A549 (cell line): ENCODE results near the gene RAP2B. TPM values are rescaled to one million over a fixed set of nuclear protein-coding genes. Genes with fewer than 3 reads are reported as not detected.
"Not testable (repeated sequence)": the region's sequence is repeated elsewhere in the genome, so short reads cannot be mapped to it uniquely, and the experiment has no call there.

Source experiments
- ATAC-seq, 2 experiments: fragments of 200-7000 bp in 1 of 2; fragments of >200 bp in 1 of 2; cut with Nextera tagmentation in 1 of 2; cut with Tn5 transposase in 1 of 2; 3 replicates each; pipeline versions ENCODE4 v1.8.0 to v1.9.1; 2018 to 2020; ENCODE audit warnings: mild to moderate bottlenecking in 1 of 2, moderate library complexity in 1 of 2
- CTCF ChIA-PET: fragments of 300-600 bp; sonication (Branson Sonifier 250); formaldehyde crosslinking; extraction: SDS; loops from one replicate; lab custom pipeline; 2021; ENCODE audit warnings: antibody characterized with exemption, inconsistent platforms; lab: Yijun Ruan, JAX
- POLR2A ChIA-PET: fragments of 350-600 bp; formaldehyde crosslinking; extraction: SDS; loops from one replicate; lab custom pipeline; 2021; ENCODE audit warnings: antibody characterized with exemption, inconsistent platforms; lab: Yijun Ruan, JAX
- DNase-seq, 2 experiments: peaks; one replicate each; pipeline versions ENCODE4 v3.0.0 to v3.0.0-alpha.2; 2011 to 2016; ENCODE audit warnings: low read depth in 1 of 2, low spot score in 1 of 2
- FAIRE-seq: peaks from 2 replicates; lab custom pipeline; 2011; peaks lifted over from hg19 to GRCh38; lab: Jason Lieb, UNC
- H3K27ac ChIP-seq, 2 experiments: fragments of >200 bp; sonication (Bioruptor Twin); formaldehyde crosslinking; 3 replicates each; pipeline ENCODE4 v1.5.1; 2016 to 2017
- H3K4me1 ChIP-seq: fragments of >200 bp; sonication (Bioruptor Twin); formaldehyde crosslinking; 3 replicates; pipeline ENCODE4 v1.6.1; 2016
- H3K4me2 ChIP-seq: fragments of >200 bp; sonication (Bioruptor Twin); formaldehyde crosslinking; 3 replicates; pipeline ENCODE4 v1.6.1; 2016
- H3K4me3 ChIP-seq: fragments of >200 bp; sonication (Bioruptor Twin); formaldehyde crosslinking; 3 replicates; pipeline ENCODE4 v1.5.1; 2016
- H3K9me3 ChIP-seq: fragments of >200 bp; sonication (Bioruptor Twin); formaldehyde crosslinking; 3 replicates; pipeline ENCODE4 v1.6.1; 2016
- BHLHE40 ChIP-seq: IDR thresholded peaks from 2 replicates; pipeline ENCODE4 v1.6.1; 2012; ENCODE audit warnings: low read depth, low read length, inconsistent platforms
- CBX2 ChIP-seq: fragments of 200-600 bp; sonication (generic); IDR thresholded peaks from 2 replicates; pipeline ENCODE4 v1.6.1; 2016; ENCODE audit warnings: low read depth, mild to moderate bottlenecking, borderline replicate concordance
- CBX8 ChIP-seq: fragments of 200-600 bp; sonication (generic); IDR thresholded peaks from 2 replicates; pipeline ENCODE4 v1.6.1; 2016
- CEBPB ChIP-seq, 2 experiments: fragments of >200 bp in 1 of 2; sonication (Bioruptor Twin) in 1 of 2; formaldehyde crosslinking in 1 of 2; IDR thresholded peaks; 2 replicates each; pipeline ENCODE4 v1.6.1; 2012 to 2016
- CHD2 ChIP-seq: fragments of 150-350 bp; IDR thresholded peaks from 2 replicates; pipeline ENCODE4 v1.6.1; 2014; ENCODE audit warnings: low read length; ENCODE audit not compliant: partially characterized antibody
- E2F6 ChIP-seq: IDR thresholded peaks from 2 replicates; pipeline ENCODE4 v1.6.1; 2012; ENCODE audit warnings: low read depth, borderline replicate concordance
- FOSL2 ChIP-seq, 2 experiments: fragments of 450-650 bp in 1 of 2; fragments of >200 bp in 1 of 2; sonication (Bioruptor Twin) in 1 of 2; formaldehyde crosslinking; IDR thresholded peaks; 2 replicates each; pipeline versions ENCODE4 v1.5.0 to v1.6.1; 2016 to 2020; ENCODE audit warnings: mild to moderate bottlenecking in 1 of 2, moderate library complexity in 1 of 2
- HES2 ChIP-seq: fragments of >200 bp; sonication (Bioruptor Twin); formaldehyde crosslinking; IDR thresholded peaks from 2 replicates; pipeline ENCODE4 v1.6.1; 2016
- HOXA7 ChIP-seq: fragments of 250-450 bp; sonication (Bioruptor Pico); IDR thresholded peaks from 2 replicates; pipeline ENCODE4 v1.5.0; 2020; ENCODE audit warnings: mild to moderate bottlenecking, moderate library complexity
- JUN ChIP-seq, 2 experiments: fragments of >200 bp; sonication (Bioruptor Twin); formaldehyde crosslinking; IDR thresholded peaks; 2 replicates in 1 of 2; 3 replicates in 1 of 2; pipeline ENCODE4 v1.6.1; 2016 to 2017
- KDM5A ChIP-seq: fragments of 200-600 bp; sonication (generic); IDR thresholded peaks from 2 replicates; pipeline ENCODE4 v1.6.1; 2016; ENCODE audit warnings: antibody characterized with exemption, mild to moderate bottlenecking
- MYC ChIP-seq: IDR thresholded peaks from 2 replicates; pipeline ENCODE4 v1.6.1; 2012; ENCODE audit warnings: mild to moderate bottlenecking, inconsistent platforms, low read length, improper control_type of control experiment, borderline replicate concordance
- NFE2L2 ChIP-seq: fragments of 150-350 bp; conservative IDR thresholded peaks from 2 replicates; pipeline ENCODE4 v1.6.1; 2014; ENCODE audit warnings: low read length
- NR3C1 ChIP-seq: fragments of >200 bp; sonication (Bioruptor Twin); formaldehyde crosslinking; IDR thresholded peaks from 3 replicates; pipeline ENCODE4 v1.6.1; 2017
- PHF8 ChIP-seq: fragments of 200-600 bp; sonication (generic); IDR thresholded peaks from 2 replicates; pipeline ENCODE4 v1.6.1; 2016; ENCODE audit warnings: low read depth, mild to moderate bottlenecking, antibody characterized with exemption, moderate library complexity, borderline replicate concordance
- RARB ChIP-seq: fragments of 250-450 bp; sonication (Bioruptor Pico); IDR thresholded peaks from 2 replicates; pipeline ENCODE4 v1.8.0; 2021; ENCODE audit warnings: mild to moderate bottlenecking, moderate library complexity
- RFX5 ChIP-seq: fragments of 450-650 bp; IDR thresholded peaks from 2 replicates; pipeline ENCODE4 v1.7.1; 2014; ENCODE audit warnings: antibody characterized with exemption, mild to moderate bottlenecking, moderate library complexity
- RNF2 ChIP-seq: fragments of 200-600 bp; sonication (generic); IDR thresholded peaks from 2 replicates; pipeline ENCODE4 v1.6.1; 2016; ENCODE audit warnings: low read depth, mild to moderate bottlenecking, antibody characterized with exemption, moderate library complexity, borderline replicate concordance
- SREBF2 ChIP-seq: fragments of 450-650 bp; IDR thresholded peaks from 2 replicates; pipeline ENCODE4 v1.6.1; 2014; ENCODE audit warnings: mild to moderate bottlenecking, moderate library complexity
- ZFP36 ChIP-seq: fragments of 450-650 bp; IDR thresholded peaks from 2 replicates; pipeline ENCODE4 v1.6.1; 2014; ENCODE audit warnings: borderline replicate concordance; ENCODE audit not compliant: partially characterized antibody
- ZNF302 ChIP-seq: fragments of 250-450 bp; sonication (Bioruptor Pico); IDR thresholded peaks from 2 replicates; pipeline ENCODE4 v1.9.0; 2021; ENCODE audit warnings: inconsistent platforms, mild to moderate bottlenecking, moderate library complexity
- WGBS: methylation state at CpG from one replicate; pipeline ENCODE4 v1.1.6; 2017; ENCODE audit errors: missing lambda C conversion rate; 5-methylcytosine and 5-hydroxymethylcytosine counted together
- polyA plus RNA-seq, 4 experiments: library from polyadenylated mRNA; depleted of rRNA in 3 of 4; stranded (reverse); fragments of >200 nt; fragmentation: RNase III in 1 of 4; extraction: RNeasy Plus Mini Kit Qiagen cat#74134 plus additional on column Dnase treatment in 1 of 4; gene quantifications; 2 replicates in 3 of 4; 3 replicates in 1 of 4; pipeline ENCODE4 v1.2.3, GENCODE V29; 2011 to 2017

RAP2B gene
- polyA plus RNA-seq, 2 of the 4 experiments (the other 2 are of a cell fraction) = 5.6 to 6.7 TPM

- Histone ChIP-seq H3K4me3 (no peak overlapping the region), H3K4me1 (peaks cover 39% of the 10 kb centered on the region), H3K4me2 (no peak overlapping the region)
- FAIRE-seq = no peak
- TF ChIP-seq HES2 (no peak), RNF2 (no peak), BHLHE40 (no peak), CBX8 (no peak), CEBPB (IDR thresholded peaks at IDR 0.05) (no peak), KDM5A (no peak), MYC (no peak), FOSL2 (IDR thresholded peaks at IDR 0.05) (no peak), FOSL2 (CRISPR knock-in tag; IDR thresholded peaks at IDR 0.05) (no peak), HOXA7 (CRISPR knock-in tag) (no peak), NR3C1 (no peak), ZNF302 (no peak)
- TF ChIP-seq, all 56 proteins: peak for 0
- DNase-seq (no peak), ATAC-seq (no peak)
- Histone ChIP-seq H3K9me3 (no peaks in the 10 kb centered on the region), H3K27ac (no peak overlapping the region)
- ChIA-PET CTCF (interaction anchor here (0.7 kb wide), 1 partner anchor 103 kb away, joined by 3 read pairs; no protein-coding TSS in a partner anchor), POLR2A (interaction anchor here (1.0 kb wide), 1 partner anchor 15 kb away, joined by 3 read pairs; no protein-coding TSS in a partner anchor)
- WGBS = 85% methylated on average over 6 of the region's 6 CpGs
Measured at GRCh38 chr3:153146191-153147053, 15.6 kb upstream of the RAP2B start.

GRCh38 chr3:153150991-153151390 lies 11.0 kb upstream of the RAP2B start:
- no peak for DNase-seq
- 50% methylated on average over 2 of the region's 2 CpGs for WGBS
- POLR2A ChIA-PET = interaction anchor here (2.8 kb wide), 1 partner anchor 10 kb away, joined by 18 read pairs; no protein-coding TSS in a partner anchor
- no peak for ATAC-seq
- 0 out of 3 replicates have a peak, but pooled peaks cover 3% of the 10 kb centered on the region for H3K4me1 ChIP-seq
- H3K9me3 ChIP-seq = no peaks in the 10 kb centered on the region
- H3K4me2 ChIP-seq = no peak overlapping the region
- CTCF ChIA-PET = interaction anchor here (1.3 kb wide), 1 partner anchor 108 kb away, joined by 3 read pairs; no protein-coding TSS in a partner anchor
- no peak for FAIRE-seq
- no peak overlapping the region for H3K27ac ChIP-seq
- TF ChIP-seq CEBPB (IDR thresholded peaks at IDR 0.05) (no peak), E2F6 (no peak), PHF8 (no peak), CBX2 (no peak), RFX5 (no peak), CHD2 (no peak), ZNF302 (no peak)
- no peak overlapping the region for H3K4me3 ChIP-seq

GRCh38 chr3:153155786-153156185 lies 6.2 kb upstream of the RAP2B start:
- H3K4me3 ChIP-seq, DNase-seq, H3K9me3 ChIP-seq, FAIRE-seq, H3K4me2 ChIP-seq, CTCF ChIA-PET, ATAC-seq, H3K27ac ChIP-seq, POLR2A ChIA-PET: not testable (repeated sequence)
- 97% methylated on average over 5 of the region's 29 CpGs for WGBS
- peaks cover 25% of the 10 kb centered on the region for H3K4me1 ChIP-seq

- DNase-seq (no peak), ATAC-seq (no peak), FAIRE-seq (no peak)
- ChIA-PET POLR2A (no interaction called here), CTCF (no interaction called here)
- WGBS = 84% methylated on average over 4 of the region's 4 CpGs
- peak overlapping the region; percentile 8 to 94; a peak in 3 of 6 replicates for H3K27ac ChIP-seq
- no peak for TF ChIP-seq ZFP36
- no peak for TF ChIP-seq NFE2L2
- no peak for TF ChIP-seq JUN (IDR thresholded peaks at IDR 0.05)
- TF ChIP-seq RARB (CRISPR knock-in tag) = no peak
- TF ChIP-seq SREBF2 = no peak
- TF ChIP-seq FOSL2 (IDR thresholded peaks at IDR 0.05) = no peak
- no peak for TF ChIP-seq FOSL2 (CRISPR knock-in tag; IDR thresholded peaks at IDR 0.05)
- H3K9me3 ChIP-seq = no peaks in the 10 kb centered on the region
- no peak overlapping the region; the same call in 2 of the 3 replicates for H3K4me2 ChIP-seq
- peaks cover 25% of the 10 kb centered on the region for H3K4me1 ChIP-seq
- no peak overlapping the region for H3K4me3 ChIP-seq
Measured at GRCh38 chr3:153158189-153158588, 3.8 kb upstream of the RAP2B start.
